Suprapubic skin (tissue), 4 donors: ENCODE results near the gene CABP1. TPM values are rescaled to one million over a fixed set of nuclear protein-coding genes. Genes with fewer than 3 reads are reported as not detected.

Source experiments
- DNase-seq, 2 donors: peaks; one replicate each; pipeline ENCODE4 v3.0.0-alpha.2; 2019; ENCODE audit warnings: low spot score in 2 of 2
- H3K27ac ChIP-seq: fragments of 200-600 bp; sonication (generic); one replicate; pipeline ENCODE4 v1.5.1; 2019
- H3K27me3 ChIP-seq: fragments of 200-600 bp; sonication (generic); one replicate; pipeline ENCODE4 v1.5.1; 2019
- H3K36me3 ChIP-seq: fragments of 200-600 bp; sonication (generic); one replicate; pipeline ENCODE4 v1.5.1; 2019
- H3K4me1 ChIP-seq: fragments of 200-600 bp; sonication (generic); one replicate; pipeline ENCODE4 v1.5.1; 2019
- H3K4me3 ChIP-seq: fragments of 200-600 bp; sonication (generic); one replicate; pipeline ENCODE4 v1.5.1; 2019; ENCODE audit warnings: mild to moderate bottlenecking
- H3K9me3 ChIP-seq: fragments of 200-600 bp; sonication (generic); one replicate; pipeline ENCODE4 v1.5.1; 2019
- CTCF ChIP-seq, 2 donors: fragments of 200-600 bp in 1 of 2; fragments of 450-650 bp in 1 of 2; sonication (generic) in 1 of 2; IDR thresholded peaks; one replicate each; pipeline ENCODE4 v1.5.1; 2016 to 2019; ENCODE audit warnings: antibody characterized with exemption in 2 of 2, mild to moderate bottlenecking in 1 of 2, moderate library complexity in 1 of 2
- EP300 ChIP-seq: sonication (generic); formaldehyde crosslinking; IDR thresholded peaks from one replicate; pipeline ENCODE4 v1.6.1; 2017; ENCODE audit warnings: antibody characterized with exemption
- POLR2A ChIP-seq, 2 donors: fragments of 450-650 bp; IDR thresholded peaks; one replicate each; pipeline ENCODE4 v1.6.1; 2017; ENCODE audit warnings: antibody characterized with exemption in 2 of 2, mild to moderate bottlenecking in 2 of 2, moderate library complexity in 2 of 2
- POLR2AphosphoS5 ChIP-seq, 3 donors: sonication (generic); formaldehyde crosslinking; IDR thresholded peaks; one replicate each; pipeline ENCODE4 v1.6.1; 2017; ENCODE audit warnings: antibody characterized with exemption in 3 of 3
- WGBS: methylation state at CpG from one replicate; pipeline ENCODE4 v1.1.5; 2018; 5-methylcytosine and 5-hydroxymethylcytosine counted together
- total RNA-seq, 4 donors: library from RNA; depleted of rRNA; stranded (reverse); fragments of >200 nt; gene quantifications; one replicate each; pipeline ENCODE4 v1.1.0, GENCODE V29; 2016

CABP1 gene
- total RNA-seq, 4 donors from 2014 or later: 0.19 to 0.56 (median 0.47) TPM; not detected in 1

DNA sequence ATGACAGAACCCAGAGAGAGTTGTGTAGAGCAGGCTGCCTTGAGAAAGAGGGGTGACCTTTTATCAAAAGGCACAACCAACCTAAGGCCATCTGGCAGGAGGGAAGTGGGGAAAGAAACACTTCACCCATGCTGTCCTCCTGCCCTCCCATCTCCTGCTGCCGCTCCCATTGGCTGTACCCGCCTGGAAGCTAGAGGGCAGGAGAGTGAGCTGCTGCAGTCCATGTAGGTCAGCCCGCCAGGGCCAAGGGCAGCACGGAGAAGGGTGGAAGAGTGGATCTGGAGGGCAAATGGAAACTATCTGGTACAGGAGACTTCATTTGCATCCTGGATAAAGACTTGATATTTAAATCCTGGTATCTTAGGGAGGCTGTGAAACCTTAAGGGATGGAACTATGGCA lies 11.5 kb upstream of the CABP1 start:
- Histone ChIP-seq H3K27me3 (no peaks in the 10 kb centered on the region), H3K9me3 (no peaks in the 10 kb centered on the region), H3K36me3 (no peaks in the 10 kb centered on the region), H3K4me1 (no peaks in the 10 kb centered on the region), H3K27ac (no peak overlapping the region), H3K4me3 (no peak overlapping the region)
- 56% methylated on average over 4 of the region's 4 CpGs for WGBS
- DNase-seq: no peak
- TF ChIP-seq EP300: no peak
- no peak for TF ChIP-seq POLR2A (IDR thresholded peaks at IDR 0.05)
- TF ChIP-seq POLR2AphosphoS5 (IDR thresholded peaks at IDR 0.05): no peak
- no peak for TF ChIP-seq CTCF (IDR thresholded peaks at IDR 0.05)

- no peak overlapping the region for H3K4me3 ChIP-seq
Measured at GRCh38 chr12:120630104-120630892, 10.1 kb upstream of the CABP1 start.

GRCh38 chr12:120631097-120631496 lies 9.3 kb upstream of the CABP1 start:
- no peak for DNase-seq
- Histone ChIP-seq H3K9me3 (no peaks in the 10 kb centered on the region), H3K27me3 (no peaks in the 10 kb centered on the region), H3K36me3 (no peaks in the 10 kb centered on the region), H3K4me3 (no peak overlapping the region), H3K27ac (no peak overlapping the region), H3K4me1 (no peaks in the 10 kb centered on the region)
- TF ChIP-seq CTCF (IDR thresholded peaks at IDR 0.05) (no peak), EP300 (no peak), POLR2AphosphoS5 (IDR thresholded peaks at IDR 0.05) (no peak), POLR2A (IDR thresholded peaks at IDR 0.05) (no peak)
- 62% methylated on average over 5 of the region's 5 CpGs for WGBS

More at GRCh38 chr12:120630104-120630892, 10.1 kb upstream of the CABP1 start:
- Histone ChIP-seq H3K4me1 (no peaks in the 10 kb centered on the region), H3K36me3 (no peaks in the 10 kb centered on the region), H3K27ac (no peak overlapping the region), H3K27me3 (no peaks in the 10 kb centered on the region), H3K9me3 (no peaks in the 10 kb centered on the region)
- no peak for TF ChIP-seq POLR2A (IDR thresholded peaks at IDR 0.05)
- no peak for TF ChIP-seq CTCF (IDR thresholded peaks at IDR 0.05)
- TF ChIP-seq POLR2AphosphoS5 (IDR thresholded peaks at IDR 0.05): no peak
- no peak for TF ChIP-seq EP300
- no peak for DNase-seq
- whole genome bisulfite sequencing: 53% methylated on average over 15 of the region's 15 CpGs

GRCh38 chr12:120640861-120641833 lies 721 bp downstream of the CABP1 start:
- no peak for TF ChIP-seq CTCF (IDR thresholded peaks at IDR 0.05)
- no peak for TF ChIP-seq EP300
- no peak for TF ChIP-seq POLR2A (IDR thresholded peaks at IDR 0.05)
- TF ChIP-seq POLR2AphosphoS5 (IDR thresholded peaks at IDR 0.05): no peak
- H3K9me3 ChIP-seq: no peaks in the 10 kb centered on the region
- H3K4me1 ChIP-seq: peaks cover 15% of the 10 kb centered on the region
- H3K27ac ChIP-seq: no peak overlapping the region
- peak overlapping the region; percentile 60 for H3K4me3 ChIP-seq
- peaks cover 74% of the 10 kb centered on the region for H3K27me3 ChIP-seq
- DNase-seq: no peak
- 8% methylated on average over 7 of the region's 115 CpGs for WGBS
- no peaks in the 10 kb centered on the region for H3K36me3 ChIP-seq

DNA sequence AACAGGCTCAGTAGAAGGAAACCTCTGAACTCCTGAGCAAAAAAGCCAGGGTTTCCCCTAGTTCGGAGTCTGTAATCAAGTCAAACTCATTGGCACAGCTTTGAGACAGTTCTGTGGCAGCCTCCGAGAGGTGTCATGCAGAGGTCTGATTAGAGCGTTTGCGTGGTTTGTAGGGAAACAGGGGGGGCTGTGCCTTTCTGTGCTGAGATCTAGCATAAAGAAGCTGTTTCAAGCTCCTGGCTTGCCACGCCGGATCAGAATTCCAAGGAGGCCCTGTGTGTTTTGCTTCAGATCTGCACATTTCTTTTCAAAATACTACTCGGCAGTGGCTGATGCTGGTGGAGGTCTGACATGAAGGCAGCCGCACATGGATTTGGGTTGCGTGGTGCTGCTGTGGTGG lies 1.7 kb downstream of the CABP1 start:
- H3K27me3 ChIP-seq: peaks cover 78% of the 10 kb centered on the region
- H3K27ac ChIP-seq: no peak overlapping the region
- no peaks in the 10 kb centered on the region for H3K9me3 ChIP-seq
- no peak for DNase-seq
- TF ChIP-seq POLR2AphosphoS5 (IDR thresholded peaks at IDR 0.05) (no peak), EP300 (no peak), CTCF (IDR thresholded peaks at IDR 0.05) (no peak), POLR2A (IDR thresholded peaks at IDR 0.05) (no peak)
- H3K36me3 ChIP-seq: no peaks in the 10 kb centered on the region
- 77% methylated on average over 9 of the region's 9 CpGs for WGBS
- peaks cover 15% of the 10 kb centered on the region for H3K4me1 ChIP-seq
- H3K4me3 ChIP-seq: no peak overlapping the region
